ENCODE measurements around the gene FGF5.
"Not testable (repeated sequence)": the region's sequence is repeated elsewhere in the genome, so short reads cannot be mapped to it uniquely, and the experiment has no call there.

The FGF5 gene

DNA sequence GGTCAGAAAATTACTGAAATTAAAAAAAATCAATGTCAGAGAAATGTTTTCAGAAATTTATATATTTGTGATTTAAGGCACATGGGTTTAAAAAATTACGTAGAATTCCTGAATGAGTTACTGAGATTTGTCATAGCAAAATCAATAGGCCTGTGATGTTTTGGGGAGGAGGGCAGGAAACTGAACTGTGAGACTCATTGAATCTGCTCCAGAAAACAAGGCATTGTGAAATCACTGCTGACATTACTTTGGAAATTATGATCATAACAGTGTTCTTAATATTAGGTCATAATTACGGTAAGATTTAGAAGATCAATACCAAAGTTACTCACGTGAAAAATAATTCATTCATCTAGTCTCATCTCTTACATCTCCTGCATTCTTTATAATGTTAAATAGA lies 5.3 kb downstream of the FGF5 start:
- TF ChIP-seq, protein P1, sequence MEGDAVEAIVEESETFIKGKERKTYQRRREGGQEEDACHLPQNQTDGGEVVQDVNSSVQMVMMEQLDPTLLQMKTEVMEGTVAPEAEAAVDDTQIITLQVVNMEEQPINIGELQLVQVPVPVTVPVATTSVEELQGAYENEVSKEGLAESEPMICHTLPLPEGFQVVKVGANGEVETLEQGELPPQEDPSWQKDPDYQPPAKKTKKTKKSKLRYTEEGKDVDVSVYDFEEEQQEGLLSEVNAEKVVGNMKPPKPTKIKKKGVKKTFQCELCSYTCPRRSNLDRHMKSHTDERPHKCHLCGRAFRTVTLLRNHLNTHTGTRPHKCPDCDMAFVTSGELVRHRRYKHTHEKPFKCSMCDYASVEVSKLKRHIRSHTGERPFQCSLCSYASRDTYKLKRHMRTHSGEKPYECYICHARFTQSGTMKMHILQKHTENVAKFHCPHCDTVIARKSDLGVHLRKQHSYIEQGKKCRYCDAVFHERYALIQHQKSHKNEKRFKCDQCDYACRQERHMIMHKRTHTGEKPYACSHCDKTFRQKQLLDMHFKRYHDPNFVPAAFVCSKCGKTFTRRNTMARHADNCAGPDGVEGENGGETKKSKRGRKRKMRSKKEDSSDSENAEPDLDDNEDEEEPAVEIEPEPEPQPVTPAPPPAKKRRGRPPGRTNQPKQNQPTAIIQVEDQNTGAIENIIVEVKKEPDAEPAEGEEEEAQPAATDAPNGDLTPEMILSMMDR (conservative IDR thresholded peaks at IDR 0.05; ENCODE audit: control insufficient read depth, insufficient read depth, low read depth, low read length) = no peak
- H3K4me3 ChIP-seq (ENCODE audit: control insufficient read depth, low read depth, low read length) = no peak overlapping the region
- DNase-seq (ENCODE audit: low read depth) = peak; percentile 61

DNA sequence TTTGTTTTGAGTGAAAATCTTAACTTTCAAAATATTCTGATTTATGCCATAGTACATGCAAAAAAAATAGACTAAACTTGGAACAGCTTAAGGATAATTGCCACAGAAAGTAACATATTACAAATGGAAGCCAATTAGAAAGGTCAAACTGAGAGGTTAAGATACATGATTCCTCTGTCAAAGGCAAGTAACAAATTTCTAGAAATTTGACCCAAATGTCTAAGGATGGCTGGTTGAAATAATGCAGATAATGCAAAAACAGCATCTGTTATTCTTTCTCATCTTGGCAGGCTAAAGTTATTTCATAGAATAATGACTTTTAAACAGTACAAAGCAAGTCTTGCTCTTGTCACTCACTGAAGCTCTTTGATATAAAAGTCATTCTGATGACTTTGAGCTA lies 10.5 kb downstream of the FGF5 start:
- TF ChIP-seq, protein P1 (conservative IDR thresholded peaks at IDR 0.05; ENCODE audit: control insufficient read depth, insufficient read depth, low read depth, low read length) = no peak
- no peak for DNase-seq (ENCODE audit: low read depth)
- H3K4me3 ChIP-seq (ENCODE audit: control insufficient read depth, low read depth, low read length) = no peak overlapping the region

DNA sequence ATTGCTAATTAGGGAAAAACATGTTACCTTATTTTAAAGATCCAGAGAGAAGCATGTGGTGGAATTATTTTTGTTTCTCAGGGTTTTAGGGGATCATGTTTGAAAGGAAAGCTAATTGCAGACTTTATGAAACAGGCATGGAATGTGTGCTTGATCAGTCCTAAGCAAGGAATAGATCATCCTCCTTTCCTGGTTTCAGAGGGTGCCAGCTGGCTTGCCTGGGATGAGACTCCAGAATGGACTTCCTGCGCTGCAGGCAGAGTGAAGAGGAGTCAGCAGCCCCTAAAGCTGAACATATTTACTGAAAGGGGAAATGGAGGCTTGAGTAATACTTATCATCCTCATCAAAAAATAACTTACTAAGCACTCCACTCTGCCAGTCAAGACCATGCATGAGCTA lies 13.3 kb downstream of the FGF5 start:
- TF ChIP-seq, protein P1 (conservative IDR thresholded peaks at IDR 0.05; ENCODE audit: control insufficient read depth, insufficient read depth, low read depth, low read length) = no peak
- no peak for DNase-seq (ENCODE audit: low read depth)
- no peak overlapping the region for H3K4me3 ChIP-seq (ENCODE audit: control insufficient read depth, low read depth, low read length)

DNA sequence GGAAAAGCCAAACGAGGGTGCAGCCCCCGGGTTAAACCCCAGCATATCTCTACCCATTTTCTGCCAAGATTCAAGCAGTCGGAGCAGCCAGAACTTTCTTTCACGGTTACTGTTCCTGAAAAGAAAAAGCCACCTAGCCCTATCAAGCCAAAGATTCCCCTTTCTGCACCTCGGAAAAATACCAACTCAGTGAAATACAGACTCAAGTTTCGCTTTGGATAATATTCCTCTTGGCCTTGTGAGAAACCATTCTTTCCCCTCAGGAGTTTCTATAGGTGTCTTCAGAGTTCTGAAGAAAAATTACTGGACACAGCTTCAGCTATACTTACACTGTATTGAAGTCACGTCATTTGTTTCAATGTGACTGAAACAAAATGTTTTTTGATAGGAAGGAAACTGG lies 20.0 kb downstream of the FGF5 start:
- no peak overlapping the region for H3K4me3 ChIP-seq (ENCODE audit: control insufficient read depth, low read depth, low read length)
- TF ChIP-seq, protein P1 (conservative IDR thresholded peaks at IDR 0.05; ENCODE audit: control insufficient read depth, insufficient read depth, low read depth, low read length) = no peak

DNA sequence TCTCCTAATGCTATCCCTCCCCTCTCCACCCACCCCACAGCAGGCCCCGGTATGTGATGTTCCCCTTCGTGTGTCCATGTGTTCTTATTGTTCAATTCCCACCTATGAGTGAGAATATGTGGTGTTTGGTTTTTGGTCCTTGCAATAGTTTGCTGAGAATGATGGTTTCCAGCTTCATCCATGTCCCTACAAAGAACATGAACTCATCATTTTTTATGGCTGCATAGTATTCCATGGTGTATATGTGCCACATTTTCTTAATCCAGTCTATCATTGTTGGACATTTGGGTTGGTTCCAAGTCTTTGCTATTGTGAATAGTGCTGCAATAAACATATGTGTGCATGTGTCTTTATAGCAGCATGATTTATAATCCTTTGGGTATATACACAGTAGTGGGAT lies 24.2 kb downstream of the FGF5 start:
- H3K4me3 ChIP-seq (ENCODE audit: control insufficient read depth, low read depth, low read length); DNase-seq (ENCODE audit: low read depth): not testable (repeated sequence)

More for the DNA sequence above, 20.0 kb downstream of the FGF5 start:
- no peak for DNase-seq (ENCODE audit: low read depth)

DNA sequence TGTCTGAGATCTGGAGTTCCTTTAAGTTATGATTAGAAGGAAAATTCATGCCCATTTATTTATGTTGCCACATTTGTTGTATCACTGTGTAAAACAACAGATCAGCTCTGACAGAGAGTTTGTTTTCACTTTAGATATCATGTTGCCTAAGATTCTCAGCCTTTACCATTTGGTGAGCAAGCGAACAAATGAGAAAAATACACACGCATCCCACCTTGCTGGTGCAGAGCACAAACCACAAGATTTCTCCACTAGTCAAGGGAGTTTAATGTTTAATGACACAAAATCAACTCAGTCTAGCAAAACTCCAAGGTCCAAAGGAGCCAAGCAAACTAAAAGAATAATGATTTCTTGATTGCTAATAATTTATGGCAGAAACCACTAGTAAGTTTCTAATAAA lies 27.7 kb downstream of the FGF5 start:
- TF ChIP-seq, protein P1 (conservative IDR thresholded peaks at IDR 0.05; ENCODE audit: control insufficient read depth, insufficient read depth, low read depth, low read length) = no peak
- DNase-seq (ENCODE audit: low read depth) = no peak
- H3K4me3 ChIP-seq (ENCODE audit: control insufficient read depth, low read depth, low read length) = no peak overlapping the region

DNA sequence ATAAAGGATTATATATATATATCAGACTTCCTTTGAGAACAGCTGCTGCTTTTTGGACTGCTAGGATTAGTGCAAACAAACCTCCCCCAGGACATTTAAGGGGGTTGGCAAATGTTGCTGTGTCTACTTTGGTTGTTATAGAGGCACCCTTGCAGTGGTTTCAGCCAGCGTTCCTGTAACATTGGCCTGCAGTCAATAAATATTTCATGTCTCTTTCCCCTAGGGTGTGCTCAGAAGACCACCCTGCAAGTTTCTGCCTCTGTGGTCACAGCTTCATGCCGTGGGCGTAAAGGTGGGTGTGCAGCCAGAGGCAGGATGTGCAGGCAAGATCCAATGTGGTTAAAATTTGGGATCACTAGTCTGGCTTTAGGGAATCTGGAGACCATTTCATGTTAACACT lies 28.9 kb downstream of the FGF5 start:
- DNase-seq (ENCODE audit: low read depth) = no peak
- no peak overlapping the region for H3K4me3 ChIP-seq (ENCODE audit: control insufficient read depth, low read depth, low read length)
- TF ChIP-seq, protein P1 (conservative IDR thresholded peaks at IDR 0.05; ENCODE audit: control insufficient read depth, insufficient read depth, low read depth, low read length) = no peak

Measured in fibroblast of mammary gland (primary cell).